Adrenal gland (tissue), 12 donors: ENCODE measurements around the gene CEACAM21. TPM values are rescaled to one million over a fixed set of nuclear protein-coding genes. Genes with fewer than 3 reads are reported as not detected.

Experiments used
- DNase-seq, 7 donors: peaks; one replicate each; pipeline ENCODE4 v3.0.0-alpha.2; 2019 to 2020
- H3K27ac ChIP-seq, 5 donors: fragments of 200-600 bp; sonication (generic) in 4 of 5; 1 replicate in 3 of 5; 2 replicates in 2 of 5; pipeline versions ENCODE4 v1.5.1 to v1.8.0; 2016 to 2020; ENCODE audit warnings: mild to moderate bottlenecking in 1 of 5
- H3K27me3 ChIP-seq: fragments of 200-600 bp; 2 replicates; pipeline ENCODE4 v1.8.0; 2021
- H3K36me3 ChIP-seq, 2 donors: fragments of 200-600 bp; replicated peaks in 1 of 2; 1 replicate in 1 of 2; 2 replicates in 1 of 2; pipeline versions ENCODE4 v1.5.1 to v1.8.0; 2018 to 2022
- H3K4me1 ChIP-seq, 2 donors: fragments of 200-600 bp; replicated peaks in 1 of 2; 1 replicate in 1 of 2; 2 replicates in 1 of 2; pipeline versions ENCODE4 v1.5.1 to v1.8.0; 2018 to 2021
- H3K4me3 ChIP-seq, 4 donors: fragments of 200-600 bp; sonication (generic) in 3 of 4; one replicate each; pipeline ENCODE4 v1.5.1; 2016 to 2018
- H3K9me3 ChIP-seq, 3 donors: fragments of 200-600 bp; sonication (generic) in 1 of 3; replicated peaks in 1 of 3; 1 replicate in 2 of 3; 2 replicates in 1 of 3; pipeline versions ENCODE4 v1.5.1 to v1.8.0; 2016 to 2021
- POLR2A ChIP-seq, 2 donors: fragments of 450-650 bp; IDR thresholded peaks; one replicate each; pipeline ENCODE4 v1.6.1; 2017; ENCODE audit warnings: antibody characterized with exemption in 2 of 2, mild to moderate bottlenecking in 2 of 2, moderate library complexity in 1 of 2
- WGBS, 4 donors: extraction: QIAGEN DNeasy Blood & Tissue Kit in 2 of 4; methylation state at CpG; one replicate each; pipeline versions ENCODE4 v1.1.5 to v1.1.7; 2013 to 2017; 5-methylcytosine and 5-hydroxymethylcytosine counted together
- intact Hi-C, 2 donors: fragments of 100-400 bp; cut with DNase I; formaldehyde crosslinking; loops; one replicate each; pipeline versions ENCODE4 v1.14.1 to v1.15.0; 2022 to 2023
- polyA plus RNA-seq, 3 donors: library from polyadenylated mRNA; stranded (reverse); fragments of 200-250 nt in 2 of 3; fragments of 350-450 nt in 1 of 3; fragmentation: Illumina TruSeq in 1 of 3; extraction: RNeasy Lipid Tissue Mini Kit (QIAGEN cat#74804) in 1 of 3; gene quantifications; one replicate each; pipeline ENCODE4 v1.2.3, GENCODE V29; 2013 to 2014
- total RNA-seq, 9 donors: library from RNA; depleted of rRNA in 4 of 9; stranded (reverse); fragments of >200 nt in 4 of 9; fragments of 120-200 nt in 1 of 9; fragmentation: NEBNext Ultra II Directional in 1 of 9; extraction: Animal tissue kit (Norgen Biotek cat#: 25700) in 1 of 9; gene quantifications; one replicate each; pipeline versions ENCODE4 v1.1.0 to v1.2.4, GENCODE V29; 2013 to 2023
- TF ChIP-seq, protein P1 (sequence below), 6 experiments: fragments of 450-650 bp in 4 of 6; fragments of 200-600 bp in 2 of 6; sonication (generic) in 1 of 6; IDR thresholded peaks; 1 replicate in 5 of 6; 2 replicates in 1 of 6; pipeline versions ENCODE4 v1.5.1 to v1.8.0; 2016 to 2021; ENCODE audit warnings: antibody characterized with exemption in 6 of 6, mild to moderate bottlenecking in 2 of 6, moderate library complexity in 1 of 6
- donor health status: healthy with polysubstance abuse.
- donor health status: Bipolar disorder and iron deficiency.
- donor health status: DM: yes; HTN: yes; CAD: no.
- donor health status: DM: no; HTN: no; CAD: no.
- donor health status: DM: no; HTN: no; CAD: no.
- donor health status: DM: yes; HTN: yes; CAD: no.

The CEACAM21 gene
- total and polyA plus RNA-seq, 12 donors = 0.50 to 4.7 (median 1.6) TPM; not detected in 1

DNA sequence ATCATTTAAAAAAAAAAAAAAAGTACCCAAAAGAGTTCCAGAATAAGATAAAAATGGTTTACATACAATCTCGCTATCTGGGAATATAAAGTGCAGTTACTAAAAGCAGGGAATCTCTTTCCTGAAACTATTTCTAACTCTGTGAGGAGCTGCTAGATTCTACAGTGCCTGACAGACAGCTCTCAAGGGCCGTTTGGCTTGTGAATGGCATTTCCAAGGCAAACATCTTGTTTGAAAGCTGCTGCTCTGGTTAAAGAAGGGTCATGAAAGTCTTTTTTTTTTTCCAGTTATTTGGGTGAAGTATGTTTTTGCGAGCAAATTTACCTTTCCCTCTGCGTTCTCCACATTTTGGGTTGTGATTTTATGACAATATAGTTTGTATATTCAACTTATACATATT, 29.0 kb upstream of the CEACAM21 start:
- Histone ChIP-seq H3K9me3 (no peaks in the 10 kb centered on the region), H3K36me3 (no peaks in the 10 kb centered on the region), H3K4me1 (no peaks in the 10 kb centered on the region), H3K4me3 (no peak overlapping the region), H3K27me3 (peaks cover 21% of the 10 kb centered on the region), H3K27ac (no peak overlapping the region)
- TF ChIP-seq, protein P1, sequence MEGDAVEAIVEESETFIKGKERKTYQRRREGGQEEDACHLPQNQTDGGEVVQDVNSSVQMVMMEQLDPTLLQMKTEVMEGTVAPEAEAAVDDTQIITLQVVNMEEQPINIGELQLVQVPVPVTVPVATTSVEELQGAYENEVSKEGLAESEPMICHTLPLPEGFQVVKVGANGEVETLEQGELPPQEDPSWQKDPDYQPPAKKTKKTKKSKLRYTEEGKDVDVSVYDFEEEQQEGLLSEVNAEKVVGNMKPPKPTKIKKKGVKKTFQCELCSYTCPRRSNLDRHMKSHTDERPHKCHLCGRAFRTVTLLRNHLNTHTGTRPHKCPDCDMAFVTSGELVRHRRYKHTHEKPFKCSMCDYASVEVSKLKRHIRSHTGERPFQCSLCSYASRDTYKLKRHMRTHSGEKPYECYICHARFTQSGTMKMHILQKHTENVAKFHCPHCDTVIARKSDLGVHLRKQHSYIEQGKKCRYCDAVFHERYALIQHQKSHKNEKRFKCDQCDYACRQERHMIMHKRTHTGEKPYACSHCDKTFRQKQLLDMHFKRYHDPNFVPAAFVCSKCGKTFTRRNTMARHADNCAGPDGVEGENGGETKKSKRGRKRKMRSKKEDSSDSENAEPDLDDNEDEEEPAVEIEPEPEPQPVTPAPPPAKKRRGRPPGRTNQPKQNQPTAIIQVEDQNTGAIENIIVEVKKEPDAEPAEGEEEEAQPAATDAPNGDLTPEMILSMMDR (IDR thresholded peaks at IDR 0.05) = no peak
- 58 to 71% (median 67%) methylated on average over 4 of the region's 4 CpGs for WGBS, 4 donors
- intact Hi-C loops = no loop called here
- DNase-seq = no peak

DNA sequence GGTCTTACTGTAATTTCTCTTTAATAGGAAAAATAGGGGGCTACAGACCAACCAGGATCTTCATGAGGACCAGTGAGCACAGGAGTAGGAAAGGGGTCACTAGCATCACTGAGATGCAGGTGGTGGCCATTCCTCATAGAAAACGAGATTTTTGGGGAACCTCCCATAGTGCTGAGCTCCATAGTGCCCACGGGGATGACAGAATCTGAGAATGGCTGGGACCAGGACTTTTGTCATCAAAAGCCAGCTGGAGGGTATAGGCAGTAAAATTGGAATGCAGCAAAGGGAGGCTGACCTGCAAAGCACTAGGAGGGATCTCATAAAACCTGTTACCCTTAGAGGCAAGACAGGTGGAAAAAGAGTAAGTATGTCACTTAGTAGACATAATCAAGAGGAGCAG, 28.4 kb upstream of the CEACAM21 start:
- H3K27me3 ChIP-seq = peaks cover 17% of the 10 kb centered on the region
- no peak for DNase-seq
- TF ChIP-seq, protein P1 (IDR thresholded peaks at IDR 0.05) = no peak
- no peak overlapping the region for H3K27ac ChIP-seq
- WGBS, 4 donors = 42 to 46% (median 44%) methylated on average over 2 of the region's 2 CpGs
- intact Hi-C loops = no loop called here
- no peaks in the 10 kb centered on the region for H3K36me3 ChIP-seq
- no peaks in the 10 kb centered on the region for H3K9me3 ChIP-seq
- no peaks in the 10 kb centered on the region for H3K4me1 ChIP-seq
- H3K4me3 ChIP-seq = no peak overlapping the region

DNA sequence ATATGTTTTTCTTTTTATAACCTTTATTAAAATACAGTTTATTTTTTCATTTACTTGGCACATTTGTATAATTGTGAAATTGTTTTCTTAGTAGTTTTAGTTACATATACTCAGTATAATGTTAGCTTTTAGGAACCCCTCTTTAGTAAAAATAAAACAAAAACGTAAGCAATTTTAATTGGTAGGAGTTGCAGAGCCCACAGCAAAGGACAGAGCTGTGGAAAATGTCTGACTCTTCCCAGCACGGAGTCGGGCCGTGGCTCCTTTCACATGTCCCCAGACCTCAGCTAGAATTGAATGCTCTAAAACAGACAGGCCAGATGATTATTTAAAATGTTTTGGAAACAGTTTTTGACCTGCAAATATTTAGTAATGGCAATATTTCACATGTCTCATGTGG, 27.9 kb upstream of the CEACAM21 start:
- H3K4me1 ChIP-seq = no peaks in the 10 kb centered on the region
- peaks cover 15% of the 10 kb centered on the region for H3K27me3 ChIP-seq
- no peak for DNase-seq
- WGBS, 4 donors = 47 to 59% (median 54%) methylated on average over 4 of the region's 4 CpGs
- H3K4me3 ChIP-seq = no peak overlapping the region
- H3K36me3 ChIP-seq = no peaks in the 10 kb centered on the region
- intact Hi-C loops = no loop called here
- no peak for TF ChIP-seq POLR2A (IDR thresholded peaks at IDR 0.05)
- TF ChIP-seq, protein P1 (IDR thresholded peaks at IDR 0.05) = no peak
- H3K27ac ChIP-seq = no peak overlapping the region
- H3K9me3 ChIP-seq = no peaks in the 10 kb centered on the region

DNA sequence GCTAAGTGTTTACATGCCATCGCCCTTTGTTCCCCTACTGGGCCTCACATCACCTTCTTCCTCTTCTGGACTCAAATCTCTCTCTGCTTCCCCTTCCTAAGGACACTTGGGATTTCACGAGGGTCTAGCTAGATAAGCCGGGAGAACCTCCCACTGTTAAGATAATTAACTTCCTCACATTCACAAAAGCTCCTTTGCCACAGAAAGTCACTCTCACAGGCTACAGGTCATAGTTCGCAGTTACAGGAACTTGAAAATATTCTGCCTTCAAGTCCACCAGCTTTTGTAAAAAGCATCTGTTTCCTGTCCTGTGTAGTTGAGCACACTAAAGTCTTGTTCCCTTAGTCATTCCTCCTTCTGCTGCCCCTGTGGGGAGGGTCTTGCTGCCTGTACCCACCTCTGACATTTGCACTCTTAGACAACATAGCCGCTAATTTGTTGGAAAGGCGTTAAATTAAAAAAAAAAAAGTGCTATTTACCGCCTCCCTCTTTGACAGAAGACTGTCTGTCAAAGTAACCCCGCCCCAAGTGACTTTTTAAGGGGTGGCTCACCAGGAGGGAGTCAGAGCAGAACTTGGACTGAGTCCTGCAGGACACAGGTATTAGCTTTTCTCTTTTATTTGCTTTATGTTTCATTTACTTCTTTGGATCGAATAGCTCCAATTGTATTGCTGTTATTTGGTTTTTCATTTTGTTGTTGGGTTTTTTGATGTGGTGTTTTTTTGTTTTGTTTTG, 26.8 kb upstream of the CEACAM21 start:
- WGBS, 4 donors = 39 to 45% (median 42%) methylated on average over 9 of the region's 9 CpGs
- peak in 2 of 7 donors; percentile 21 to 24 for DNase-seq
- H3K36me3 ChIP-seq = no peaks in the 10 kb centered on the region
- peak overlapping the region in 1 of 4 donors; percentile 3 for H3K4me3 ChIP-seq
- peaks cover 15% of the 10 kb centered on the region for H3K27me3 ChIP-seq
- H3K4me1 ChIP-seq = no peaks in the 10 kb centered on the region
- TF ChIP-seq POLR2A (IDR thresholded peaks at IDR 0.05) = peak in 1 of 2 donors; percentile 44
- TF ChIP-seq, protein P1 (IDR thresholded peaks at IDR 0.05) = no peak
- H3K9me3 ChIP-seq = peaks cover 0 to under 1% (median 0%) of the 10 kb centered on the region in 3 donors
- peak overlapping the region in 4 of 5 donors; percentile 51 to 66 (median 56) for H3K27ac ChIP-seq
- intact Hi-C loops = no loop called here
